ENCODE results near the gene ACVR1.
A peak's percentile ranks its signal among the peaks of the same experiment; 100 is the strongest.

ACVR1 gene

DNA sequence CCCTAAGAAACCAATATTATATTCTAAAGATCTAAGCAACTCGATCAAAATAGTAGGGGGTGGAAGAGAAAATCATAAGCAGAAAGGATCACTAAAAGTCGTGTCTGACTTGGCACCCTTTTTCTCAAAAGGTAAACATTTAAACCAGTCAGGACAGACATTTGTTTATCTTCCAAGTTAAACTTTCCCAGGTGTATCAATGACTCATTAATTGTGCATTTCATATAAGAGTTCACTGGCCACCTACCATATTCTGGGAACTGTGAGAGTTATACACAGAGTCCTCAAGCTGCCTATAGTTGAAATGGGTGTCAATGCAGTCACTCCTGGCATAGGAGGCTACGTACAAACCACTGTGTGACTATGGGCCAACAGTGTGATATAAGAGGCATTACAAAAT, 4.8 kb upstream of the ACVR1 start:
- Histone ChIP-seq H3K9me2 (replicated peaks; ENCODE audit: control insufficient read depth, low read length) (no peaks in the 10 kb centered on the region), H3K4me2 (ENCODE audit: low read length) (no peak overlapping the region), H3K4me1 (ENCODE audit: control insufficient read depth, low read length) (peaks cover 8% of the 10 kb centered on the region), H3K9me3 (ENCODE audit: control insufficient read depth, insufficient read depth, low read length) (no peaks in the 10 kb centered on the region), H3F3A (ENCODE audit: control insufficient read depth, insufficient read depth) (no peaks in the 10 kb centered on the region), H3K79me2 (ENCODE audit: control insufficient read depth, low read length) (no peaks in the 10 kb centered on the region), H3K4me3 (ENCODE audit: low read length) (no peak overlapping the region), H3K27me3 (ENCODE audit: control insufficient read depth, low read length) (no peaks in the 10 kb centered on the region), H3K36me3 (ENCODE audit: control insufficient read depth, low read length) (no peaks in the 10 kb centered on the region), H4K20me1 (ENCODE audit: control insufficient read depth, insufficient read depth, low read depth, low read length) (no peaks in the 10 kb centered on the region), H3K27ac (ENCODE audit: low read depth, low read length) (no peak overlapping the region)
- TF ChIP-seq EZH2phosphoT487 (IDR thresholded peaks at IDR 0.05; ENCODE audit: borderline replicate concordance, low read length), result no peak
- TF ChIP-seq, protein P1, sequence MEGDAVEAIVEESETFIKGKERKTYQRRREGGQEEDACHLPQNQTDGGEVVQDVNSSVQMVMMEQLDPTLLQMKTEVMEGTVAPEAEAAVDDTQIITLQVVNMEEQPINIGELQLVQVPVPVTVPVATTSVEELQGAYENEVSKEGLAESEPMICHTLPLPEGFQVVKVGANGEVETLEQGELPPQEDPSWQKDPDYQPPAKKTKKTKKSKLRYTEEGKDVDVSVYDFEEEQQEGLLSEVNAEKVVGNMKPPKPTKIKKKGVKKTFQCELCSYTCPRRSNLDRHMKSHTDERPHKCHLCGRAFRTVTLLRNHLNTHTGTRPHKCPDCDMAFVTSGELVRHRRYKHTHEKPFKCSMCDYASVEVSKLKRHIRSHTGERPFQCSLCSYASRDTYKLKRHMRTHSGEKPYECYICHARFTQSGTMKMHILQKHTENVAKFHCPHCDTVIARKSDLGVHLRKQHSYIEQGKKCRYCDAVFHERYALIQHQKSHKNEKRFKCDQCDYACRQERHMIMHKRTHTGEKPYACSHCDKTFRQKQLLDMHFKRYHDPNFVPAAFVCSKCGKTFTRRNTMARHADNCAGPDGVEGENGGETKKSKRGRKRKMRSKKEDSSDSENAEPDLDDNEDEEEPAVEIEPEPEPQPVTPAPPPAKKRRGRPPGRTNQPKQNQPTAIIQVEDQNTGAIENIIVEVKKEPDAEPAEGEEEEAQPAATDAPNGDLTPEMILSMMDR (IDR thresholded peaks at IDR 0.05; ENCODE audit: low read depth, low read length, poor library complexity, severe bottlenecking), result no peak

DNA sequence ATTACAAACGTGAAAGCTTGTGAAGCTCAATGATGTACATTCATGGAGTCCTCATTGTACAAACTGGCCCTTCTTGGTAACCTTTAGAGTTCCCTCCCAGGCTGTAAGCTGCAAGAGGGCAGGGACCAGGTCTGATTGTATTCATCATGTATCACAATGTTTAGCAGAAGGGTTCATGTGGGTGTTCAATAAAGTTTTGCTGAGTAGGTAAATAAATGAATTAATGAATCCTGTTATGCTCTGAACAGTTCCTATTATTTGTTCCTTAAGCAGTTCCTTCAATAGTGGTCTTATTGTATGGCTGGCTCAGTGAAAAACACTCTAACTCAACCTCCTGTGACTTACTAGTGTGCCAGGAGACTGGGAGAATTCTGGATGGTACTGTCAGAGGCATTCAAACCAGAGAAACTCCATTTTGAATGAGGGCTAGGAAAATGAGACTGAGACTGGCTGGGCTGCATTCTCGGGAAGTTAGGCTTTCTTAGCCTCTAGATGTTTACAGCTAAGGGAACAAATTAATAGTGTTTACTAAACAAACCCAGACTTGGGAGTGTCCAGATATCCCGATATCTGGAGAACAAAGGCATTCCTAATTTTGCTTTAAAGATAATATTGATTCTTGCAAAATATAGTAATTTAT, 1.8 kb upstream of the ACVR1 start:
- H3K4me1 ChIP-seq (ENCODE audit: control insufficient read depth, low read length), result peaks cover 18% of the 10 kb centered on the region
- H4K20me1 ChIP-seq (ENCODE audit: control insufficient read depth, insufficient read depth, low read depth, low read length), result no peaks in the 10 kb centered on the region
- no peaks in the 10 kb centered on the region for H3K9me2 ChIP-seq (replicated peaks; ENCODE audit: control insufficient read depth, low read length)
- TF ChIP-seq, protein P1 (IDR thresholded peaks at IDR 0.05; ENCODE audit: low read depth, low read length, poor library complexity, severe bottlenecking), result no peak
- no peaks in the 10 kb centered on the region for H3F3A ChIP-seq (ENCODE audit: control insufficient read depth, insufficient read depth)
- H3K4me3 ChIP-seq (ENCODE audit: low read length), result no peak overlapping the region
- H3K79me2 ChIP-seq (ENCODE audit: control insufficient read depth, low read length), result peaks cover 17% of the 10 kb centered on the region
- no peak overlapping the region for H3K27ac ChIP-seq (ENCODE audit: low read depth, low read length)
- H3K4me2 ChIP-seq (ENCODE audit: low read length), result no peak overlapping the region
- no peaks in the 10 kb centered on the region for H3K9me3 ChIP-seq (ENCODE audit: control insufficient read depth, insufficient read depth, low read length)
- H3K36me3 ChIP-seq (ENCODE audit: control insufficient read depth, low read length), result no peaks in the 10 kb centered on the region
- no peaks in the 10 kb centered on the region for H3K27me3 ChIP-seq (ENCODE audit: control insufficient read depth, low read length)

DNA sequence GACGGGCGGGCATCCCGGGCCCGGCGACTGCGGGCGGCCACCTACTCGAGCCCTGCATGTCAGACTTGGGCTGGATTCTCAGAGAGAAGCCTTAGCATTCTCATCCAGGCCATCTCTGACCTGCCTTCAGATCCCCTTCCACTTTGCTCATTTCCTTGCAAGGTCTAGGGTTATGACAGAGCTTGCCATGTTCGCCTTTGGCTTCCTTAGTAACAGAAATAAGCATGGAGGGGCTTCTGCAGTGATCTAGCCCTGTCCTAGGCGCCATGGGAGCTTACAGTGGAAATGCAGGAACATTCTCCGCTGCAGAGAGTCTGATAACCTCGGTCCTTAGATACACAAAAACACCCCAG, 632 bp upstream of the ACVR1 start:
- Histone ChIP-seq H3K27ac (ENCODE audit: low read depth, low read length) (peak overlapping the region; percentile 20; the same call in 1 of the 2 replicates), H3K4me3 (ENCODE audit: low read length) (peak overlapping the region; percentile 68), H3K4me1 (ENCODE audit: control insufficient read depth, low read length) (peaks cover 18% of the 10 kb centered on the region), H4K20me1 (ENCODE audit: control insufficient read depth, insufficient read depth, low read depth, low read length) (no peaks in the 10 kb centered on the region), H3K79me2 (ENCODE audit: control insufficient read depth, low read length) (peaks cover 17% of the 10 kb centered on the region), H3K9me3 (ENCODE audit: control insufficient read depth, insufficient read depth, low read length) (no peaks in the 10 kb centered on the region), H3K36me3 (ENCODE audit: control insufficient read depth, low read length) (no peaks in the 10 kb centered on the region), H3K27me3 (ENCODE audit: control insufficient read depth, low read length) (no peaks in the 10 kb centered on the region), H3K9me2 (replicated peaks; ENCODE audit: control insufficient read depth, low read length) (no peaks in the 10 kb centered on the region), H3K4me2 (ENCODE audit: low read length) (peak overlapping the region; percentile 72), H3F3A (ENCODE audit: control insufficient read depth, insufficient read depth) (no peaks in the 10 kb centered on the region)
- TF ChIP-seq EZH2phosphoT487 (IDR thresholded peaks at IDR 0.05; ENCODE audit: borderline replicate concordance, low read length), result no peak
- TF ChIP-seq, protein P1 (IDR thresholded peaks at IDR 0.05; ENCODE audit: low read depth, low read length, poor library complexity, severe bottlenecking), result no peak
